Chondrocyte (in vitro differentiated cells): ENCODE results near the gene KIF21A. TPM values are rescaled to one million over a fixed set of nuclear protein-coding genes. Genes with fewer than 3 reads are reported as not detected.

Experiments
- DNase-seq: peaks from one replicate; pipeline ENCODE4 v3.0.0; 2021; ENCODE audit warnings: mixed read lengths, low spot score
- H3K27ac Mint-ChIP-seq: one replicate; pipeline ENCODE4 v1.8.0; 2021; ENCODE audit warnings: mild to moderate bottlenecking, moderate library complexity, mixed read lengths; ENCODE audit not compliant: unreplicated experiment
- H3K27me3 Mint-ChIP-seq: 2 replicates; pipeline ENCODE4 v1.8.0; 2021; ENCODE audit warnings: low read depth, mixed read lengths
- H3K36me3 Mint-ChIP-seq: 2 replicates; pipeline ENCODE4 v1.8.0; 2021; ENCODE audit warnings: low read depth, mixed read lengths
- H3K4me1 Mint-ChIP-seq: 2 replicates; pipeline ENCODE4 v1.8.0; 2021; ENCODE audit warnings: low read depth, mild to moderate bottlenecking, mixed read lengths
- H3K4me3 Mint-ChIP-seq: one replicate; pipeline ENCODE4 v1.8.0; 2021; ENCODE audit warnings: mild to moderate bottlenecking, moderate library complexity, mixed read lengths; ENCODE audit not compliant: unreplicated experiment
- H3K9me3 Mint-ChIP-seq: 2 replicates; pipeline ENCODE4 v1.8.0; 2021; ENCODE audit warnings: low read depth, mixed read lengths
- total RNA-seq: library from RNA; stranded (reverse); gene quantifications from 3 replicates; pipeline ENCODE4 v1.2.1, GENCODE V29; 2021
- TF ChIP-seq, protein P1 (sequence below): fragments of 200-600 bp; sonication (generic); IDR thresholded peaks from 2 replicates; pipeline ENCODE4 v1.5.0; 2021; ENCODE audit warnings: antibody characterized with exemption, mild to moderate bottlenecking, moderate library complexity

Gene KIF21A
- total RNA-seq, 1 donor from 2014 or later, result 9.4 TPM

- Mint-ChIP-seq H3K27me3 (no peaks in the 10 kb centered on the region), H3K9me3 (no peaks in the 10 kb centered on the region), H3K4me1 (peaks cover 4% of the 10 kb centered on the region), H3K27ac (no peak overlapping the region), H3K36me3 (no peaks in the 10 kb centered on the region), H3K4me3 (no peak overlapping the region)
- TF ChIP-seq, protein P1, sequence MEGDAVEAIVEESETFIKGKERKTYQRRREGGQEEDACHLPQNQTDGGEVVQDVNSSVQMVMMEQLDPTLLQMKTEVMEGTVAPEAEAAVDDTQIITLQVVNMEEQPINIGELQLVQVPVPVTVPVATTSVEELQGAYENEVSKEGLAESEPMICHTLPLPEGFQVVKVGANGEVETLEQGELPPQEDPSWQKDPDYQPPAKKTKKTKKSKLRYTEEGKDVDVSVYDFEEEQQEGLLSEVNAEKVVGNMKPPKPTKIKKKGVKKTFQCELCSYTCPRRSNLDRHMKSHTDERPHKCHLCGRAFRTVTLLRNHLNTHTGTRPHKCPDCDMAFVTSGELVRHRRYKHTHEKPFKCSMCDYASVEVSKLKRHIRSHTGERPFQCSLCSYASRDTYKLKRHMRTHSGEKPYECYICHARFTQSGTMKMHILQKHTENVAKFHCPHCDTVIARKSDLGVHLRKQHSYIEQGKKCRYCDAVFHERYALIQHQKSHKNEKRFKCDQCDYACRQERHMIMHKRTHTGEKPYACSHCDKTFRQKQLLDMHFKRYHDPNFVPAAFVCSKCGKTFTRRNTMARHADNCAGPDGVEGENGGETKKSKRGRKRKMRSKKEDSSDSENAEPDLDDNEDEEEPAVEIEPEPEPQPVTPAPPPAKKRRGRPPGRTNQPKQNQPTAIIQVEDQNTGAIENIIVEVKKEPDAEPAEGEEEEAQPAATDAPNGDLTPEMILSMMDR, result no peak
- DNase-seq, result no peak
These were observed 74.0 kb downstream of the KIF21A start for GRCh38 chr12:39368891-39369290.

- DNase-seq, result no peak
These were observed 74.8 kb downstream of the KIF21A start for GRCh38 chr12:39368096-39368495.

DNA sequence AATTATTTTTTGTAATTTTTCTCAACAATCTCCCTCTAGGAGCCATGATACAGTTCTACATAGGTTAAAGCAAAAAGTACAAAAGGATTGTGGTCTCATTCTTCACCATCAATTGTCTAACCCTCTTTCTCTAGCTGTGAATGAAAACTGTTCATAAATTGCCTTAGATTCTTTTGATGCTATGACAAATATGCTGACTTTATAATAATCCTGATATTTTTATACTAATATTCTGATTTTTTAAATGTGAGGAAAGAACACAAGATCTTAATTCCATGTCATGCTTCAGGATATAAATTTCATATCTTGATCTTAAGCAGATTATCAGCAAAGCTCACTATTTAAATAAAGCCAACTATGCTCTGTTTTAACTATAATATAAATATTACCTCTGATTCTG, 75.4 kb downstream of the KIF21A start:
- no peak overlapping the region for H3K27ac Mint-ChIP-seq
- no peaks in the 10 kb centered on the region for H3K4me1 Mint-ChIP-seq
- no peak for DNase-seq
- H3K9me3 Mint-ChIP-seq, result no peaks in the 10 kb centered on the region
- no peaks in the 10 kb centered on the region for H3K27me3 Mint-ChIP-seq
- no peak overlapping the region for H3K4me3 Mint-ChIP-seq
- TF ChIP-seq, protein P1, result no peak
- H3K36me3 Mint-ChIP-seq, result no peaks in the 10 kb centered on the region

More at GRCh38 chr12:39368096-39368495, 74.8 kb downstream of the KIF21A start:
- H3K36me3 Mint-ChIP-seq, result no peaks in the 10 kb centered on the region
- TF ChIP-seq, protein P1, result no peak
- no peak overlapping the region for H3K27ac Mint-ChIP-seq
- no peak overlapping the region for H3K4me3 Mint-ChIP-seq
- H3K9me3 Mint-ChIP-seq, result no peaks in the 10 kb centered on the region
- no peaks in the 10 kb centered on the region for H3K27me3 Mint-ChIP-seq
- peaks cover 3% of the 10 kb centered on the region for H3K4me1 Mint-ChIP-seq

DNA sequence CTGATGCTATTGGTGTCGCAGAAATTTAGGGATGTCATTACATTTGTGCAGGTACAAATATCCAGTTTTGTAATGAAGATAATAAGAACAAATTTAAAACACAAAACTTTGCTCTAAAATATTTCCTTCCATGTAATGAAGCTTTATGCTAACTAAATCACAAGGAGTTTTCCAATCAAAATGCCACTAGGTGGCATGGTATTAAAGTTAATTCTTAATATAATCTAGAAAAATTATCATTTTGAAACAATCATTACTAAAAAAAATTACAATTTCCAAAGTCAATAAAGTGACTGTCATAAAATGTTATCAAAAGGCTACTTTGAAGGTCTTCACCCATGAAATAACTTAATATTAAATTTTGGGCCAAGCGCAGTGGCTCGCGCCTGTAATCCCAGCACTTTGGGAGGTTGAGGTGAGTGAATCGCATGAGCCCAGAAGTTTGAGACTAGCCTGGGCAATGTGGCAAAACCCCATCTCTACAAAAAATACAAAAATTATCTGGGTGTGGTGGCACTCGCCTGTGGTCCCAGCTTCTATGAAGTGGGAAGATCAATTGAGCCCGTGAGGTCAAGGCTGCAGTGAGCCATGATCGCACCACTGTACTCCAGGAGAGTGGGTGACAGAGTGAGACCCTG, 77.4 kb downstream of the KIF21A start:
- TF ChIP-seq, protein P1, result peak; percentile 79
- peaks cover 3% of the 10 kb centered on the region for H3K9me3 Mint-ChIP-seq

GRCh38 chr12:39364196-39364595, 78.7 kb downstream of the KIF21A start:
- no peak for DNase-seq
- H3K36me3 Mint-ChIP-seq, result peaks cover 3% of the 10 kb centered on the region
- peaks cover 3% of the 10 kb centered on the region for H3K9me3 Mint-ChIP-seq
- H3K27me3 Mint-ChIP-seq, result no peaks in the 10 kb centered on the region
- no peaks in the 10 kb centered on the region for H3K4me1 Mint-ChIP-seq
- TF ChIP-seq, protein P1, result no peak
- H3K27ac Mint-ChIP-seq, result no peak overlapping the region
- H3K4me3 Mint-ChIP-seq, result no peak overlapping the region

More for the DNA sequence above, 77.4 kb downstream of the KIF21A start:
- Mint-ChIP-seq H3K27ac (no peak overlapping the region), H3K4me3 (no peak overlapping the region), H3K36me3 (peaks cover 3% of the 10 kb centered on the region), H3K4me1 (no peaks in the 10 kb centered on the region), H3K27me3 (no peaks in the 10 kb centered on the region)
- no peak for DNase-seq
